NCI-H1417 treated with DMSO at 0.1 percent for 48 hours (cell line): ENCODE results near the gene SLC16A11.
"Not testable (repeated sequence)": the region's sequence is repeated elsewhere in the genome, so short reads cannot be mapped to it uniquely, and the experiment has no call there.

Experiments used
- DNase-seq: peaks from one replicate; lab custom pipeline; 2025; lab: John Stamatoyannopoulos, UW

SLC16A11 gene

GRCh38 chr17:7005716-7006115, 38.2 kb downstream of the SLC16A11 start:
- DNase-seq, result no peak

GRCh38 chr17:7004398-7005253, 39.3 kb downstream of the SLC16A11 start:
- peak; percentile 34 for DNase-seq

GRCh38 chr17:7003745-7004144, 40.1 kb downstream of the SLC16A11 start:
- no peak for DNase-seq

GRCh38 chr17:7002288-7003047, 41.4 kb downstream of the SLC16A11 start:
- no peak for DNase-seq

- no peak for DNase-seq
Measured at GRCh38 chr17:7001318-7001961, 42.5 kb downstream of the SLC16A11 start.

GRCh38 chr17:6998855-6999508, 44.9 kb downstream of the SLC16A11 start:
- no peak for DNase-seq

- no peak for DNase-seq
Measured at GRCh38 chr17:6997171-6997570, 46.7 kb downstream of the SLC16A11 start.

- no peak for DNase-seq
Measured at GRCh38 chr17:6996256-6997011, 47.5 kb downstream of the SLC16A11 start.

- DNase-seq, result no peak
Measured at GRCh38 chr17:6995500-6996255, 48.2 kb downstream of the SLC16A11 start, which contains the start of gene ALOX12. Gene ALOX12 (plus strand): TSS chr17:6996049. CDS start chr17:6996118, 69 bp downstream.

GRCh38 chr17:6994666-6995256, 49.1 kb downstream of the SLC16A11 start:
- DNase-seq, result no peak

GRCh38 chr17:6994118-6994598, 49.7 kb downstream of the SLC16A11 start:
- DNase-seq, result no peak

GRCh38 chr17:6993613-6994056, 50.3 kb downstream of the SLC16A11 start:
- not testable (repeated sequence) for DNase-seq
